Left cardiac atrium (tissue), 4 donors: ENCODE measurements around the gene PRR36. TPM values are rescaled to one million over a fixed set of nuclear protein-coding genes. Genes with fewer than 3 reads are reported as not detected.
"Not testable (repeated sequence)": the region's sequence is repeated elsewhere in the genome, so short reads cannot be mapped to it uniquely, and the experiment has no call there.

ENCODE experiments used
- ATAC-seq, 2 donors: fragments of 200-7000 bp; cut with Tn5 transposase; one replicate each; pipeline ENCODE4 v1.9.1; 2020; ENCODE audit warnings: mild to moderate bottlenecking in 2 of 2, moderate library complexity in 2 of 2
- DNase-seq: peaks from one replicate; pipeline ENCODE4 v3.0.0-alpha.2; 2020
- intact Hi-C, 2 donors: fragments of 100-400 bp; cut with DNase I; formaldehyde crosslinking; loops; one replicate each; pipeline versions ENCODE4 v1.14.1 to v1.15.1; 2022 to 2023
- total RNA-seq, 2 donors: library from RNA; stranded (reverse); fragmentation: NEBNext Ultra II Directional; extraction: Animal tissue kit (Norgen Biotek cat#: 25700); gene quantifications; one replicate each; pipeline ENCODE4 v1.2.1, GENCODE V29; 2021
- donor health status: DM: no; HTN: yes; CAD: no.
- donor health status: DM: no; HTN: yes; CAD: no; lungs with severe emphysema.
- donor health status: DM: yes; HTN: yes; CAD: no.
- donor health status: Dilated cardiomyopathy.

Gene PRR36
- total RNA-seq, 2 donors from 2014 or later: 0.10 to 0.24 TPM

- DNase-seq: no peak
- no peak for ATAC-seq
- intact Hi-C loops: no loop called here
These were observed 28.6 kb upstream of the PRR36 start for GRCh38 chr19:7902796-7903243.

GRCh38 chr19:7901337-7901736 lies 27.1 kb upstream of the PRR36 start:
- no peak for ATAC-seq
- intact Hi-C loops: no loop called here
- DNase-seq: no peak

- DNase-seq: no peak
- intact Hi-C loops: no loop called here
- no peak for ATAC-seq
These were observed 26.7 kb upstream of the PRR36 start for GRCh38 chr19:7900931-7901330.

GRCh38 chr19:7900401-7900870 lies 26.2 kb upstream of the PRR36 start:
- DNase-seq (no peak), ATAC-seq (no peak)
- intact Hi-C loops: no loop called here

GRCh38 chr19:7899751-7900378 lies 25.7 kb upstream of the PRR36 start:
- DNase-seq (no peak), ATAC-seq (no peak)
- intact Hi-C loops: no loop called here

- intact Hi-C loops: no loop called here
- ATAC-seq: no peak
- no peak for DNase-seq
These were observed 24.8 kb upstream of the PRR36 start for GRCh38 chr19:7898967-7899366.

GRCh38 chr19:7897292-7897691 lies 23.1 kb upstream of the PRR36 start:
- DNase-seq (no peak), ATAC-seq (no peak)
- intact Hi-C loops: no loop called here

- intact Hi-C loops: no loop called here
- no peak for ATAC-seq
- no peak for DNase-seq
These were observed 21.4 kb upstream of the PRR36 start for GRCh38 chr19:7895565-7895964.

- intact Hi-C loops: no loop called here
- DNase-seq (no peak), ATAC-seq (no peak)
These were observed 20.6 kb upstream of the PRR36 start for GRCh38 chr19:7894612-7895309.

GRCh38 chr19:7893362-7894101 lies 19.3 kb upstream of the PRR36 start:
- DNase-seq, ATAC-seq, intact Hi-C loops: not testable (repeated sequence)

GRCh38 chr19:7888826-7889217 lies 14.6 kb upstream of the PRR36 start:
- no peak for ATAC-seq
- DNase-seq: no peak
- intact Hi-C loops: no loop called here

GRCh38 chr19:7888145-7888825 lies 14.1 kb upstream of the PRR36 start, which contains the start of gene LRRC8E:
TSS of gene LRRC8E (plus strand) at chr19:7888510. CDS start at chr19:7895604, 7,094 bp downstream.
- DNase-seq (peak; percentile 61), ATAC-seq (peak; percentile 76 to 98)
- intact Hi-C loops: no loop called here

GRCh38 chr19:7887408-7888144 lies 13.4 kb upstream of the PRR36 start:
- intact Hi-C loops: no loop called here
- no peak for DNase-seq
- ATAC-seq: no peak

- ATAC-seq: no peak
- intact Hi-C loops: no loop called here
- DNase-seq: no peak
These were observed 11.6 kb upstream of the PRR36 start for GRCh38 chr19:7885818-7886217.

GRCh38 chr19:7883796-7884570 lies 9.8 kb upstream of the PRR36 start:
- no peak for DNase-seq
- ATAC-seq: no peak
- intact Hi-C loops: no loop called here

- no peak for DNase-seq
- intact Hi-C loops: no loop called here
- no peak for ATAC-seq
These were observed 8.9 kb upstream of the PRR36 start for GRCh38 chr19:7883105-7883504.

- intact Hi-C loops: no loop called here
- ATAC-seq (no peak), DNase-seq (no peak)
These were observed 7.7 kb upstream of the PRR36 start for GRCh38 chr19:7881910-7882309.

GRCh38 chr19:7879836-7880235 lies 5.6 kb upstream of the PRR36 start:
- ATAC-seq (no peak), DNase-seq (no peak)
- intact Hi-C loops: no loop called here
